HFF-Myc (cell line): Measurements from ENCODE around the gene GSTCD.

Source experiments
- DNase-seq: peaks from one replicate; pipeline ENCODE4 v3.0.0-alpha.2; 2011; ENCODE audit warnings: low read depth; ENCODE audit errors: extremely low read depth
- H3K4me3 ChIP-seq: replicated peaks from 2 replicates; pipeline ENCODE4 v1.5.1; 2011; ENCODE audit warnings: low read depth, mild to moderate bottlenecking, control low read depth, low read length
- CTCF ChIP-seq: IDR thresholded peaks from 2 replicates; pipeline ENCODE4 v1.5.1; 2012; ENCODE audit warnings: mild to moderate bottlenecking, low read depth, low read length, control low read depth; ENCODE audit errors: missing control alignments

GSTCD gene

GRCh38 chr4:105708181-105709080 is at the start of gene GSTCD, which contains the start of gene INTS12:
GSTCD (plus strand) TSS chr4:105708784; CDS start chr4:105717614, 8,830 bp downstream.
INTS12 (minus strand) TSS chr4:105708689; CDS start chr4:105700005, 8,684 bp downstream.
- peak; percentile 77 for DNase-seq
- peak within 1 kb of the TSS; percentile 61 for H3K4me3 ChIP-seq
- TF ChIP-seq CTCF: no peak

GRCh38 chr4:105659190-105659589 is 49.4 kb upstream of the GSTCD start:
- TF ChIP-seq CTCF: no peak
- H3K4me3 ChIP-seq: no peak overlapping the region
- no peak for DNase-seq

- TF ChIP-seq CTCF: no peak
- DNase-seq: no peak
Measured at GRCh38 chr4:105661028-105661427, 47.6 kb upstream of the GSTCD start.

GRCh38 chr4:105662935-105663675 is 45.5 kb upstream of the GSTCD start:
- H3K4me3 ChIP-seq: no peak overlapping the region
- no peak for DNase-seq
- TF ChIP-seq CTCF: no peak

More at GRCh38 chr4:105661028-105661427, 47.6 kb upstream of the GSTCD start:
- no peak overlapping the region for H3K4me3 ChIP-seq

- no peak for DNase-seq
Measured at GRCh38 chr4:105666693-105667092, 41.9 kb upstream of the GSTCD start.

GRCh38 chr4:105670684-105671083 is 37.9 kb upstream of the GSTCD start:
- H3K4me3 ChIP-seq: no peak overlapping the region
- TF ChIP-seq CTCF: no peak
- no peak for DNase-seq

More at GRCh38 chr4:105666693-105667092, 41.9 kb upstream of the GSTCD start:
- TF ChIP-seq CTCF: no peak
- no peak overlapping the region for H3K4me3 ChIP-seq
